Muscle layer of duodenum (tissue), 2 donors: ENCODE data around the gene RHBDD3.

ENCODE experiments used
- H3K27ac ChIP-seq: one replicate; pipeline ENCODE4 v1.7.0; 2013; ENCODE audit warnings: mild to moderate bottlenecking, low read length
- H3K27me3 ChIP-seq: one replicate; pipeline ENCODE4 v1.7.0; 2013; ENCODE audit warnings: low read depth, mild to moderate bottlenecking, control low read depth, low read length
- H3K36me3 ChIP-seq, 2 donors: one replicate each; pipeline ENCODE4 v1.7.0; 2013; ENCODE audit warnings: low read length in 2 of 2, control low read depth in 1 of 2, mild to moderate bottlenecking in 1 of 2; ENCODE audit not compliant: insufficient read depth in 2 of 2, control insufficient read depth in 1 of 2
- H3K4me1 ChIP-seq, 2 donors: one replicate each; pipeline ENCODE4 v1.7.0; 2013; ENCODE audit warnings: low read length in 2 of 2, mild to moderate bottlenecking in 2 of 2, control low read depth in 1 of 2, moderate library complexity in 1 of 2; ENCODE audit not compliant: insufficient read depth in 2 of 2, control insufficient read depth in 1 of 2
- H3K4me3 ChIP-seq, 2 donors: one replicate each; pipeline ENCODE4 v1.7.0; 2013; ENCODE audit warnings: low read length in 2 of 2, low read depth in 1 of 2, mild to moderate bottlenecking in 1 of 2
- H3K9me3 ChIP-seq, 2 donors: one replicate each; pipeline ENCODE4 v1.7.0; 2013; ENCODE audit warnings: low read length in 2 of 2, control low read depth in 1 of 2, mild to moderate bottlenecking in 1 of 2; ENCODE audit not compliant: control insufficient read depth in 1 of 2
- donor health status: healthy.

Gene RHBDD3

DNA sequence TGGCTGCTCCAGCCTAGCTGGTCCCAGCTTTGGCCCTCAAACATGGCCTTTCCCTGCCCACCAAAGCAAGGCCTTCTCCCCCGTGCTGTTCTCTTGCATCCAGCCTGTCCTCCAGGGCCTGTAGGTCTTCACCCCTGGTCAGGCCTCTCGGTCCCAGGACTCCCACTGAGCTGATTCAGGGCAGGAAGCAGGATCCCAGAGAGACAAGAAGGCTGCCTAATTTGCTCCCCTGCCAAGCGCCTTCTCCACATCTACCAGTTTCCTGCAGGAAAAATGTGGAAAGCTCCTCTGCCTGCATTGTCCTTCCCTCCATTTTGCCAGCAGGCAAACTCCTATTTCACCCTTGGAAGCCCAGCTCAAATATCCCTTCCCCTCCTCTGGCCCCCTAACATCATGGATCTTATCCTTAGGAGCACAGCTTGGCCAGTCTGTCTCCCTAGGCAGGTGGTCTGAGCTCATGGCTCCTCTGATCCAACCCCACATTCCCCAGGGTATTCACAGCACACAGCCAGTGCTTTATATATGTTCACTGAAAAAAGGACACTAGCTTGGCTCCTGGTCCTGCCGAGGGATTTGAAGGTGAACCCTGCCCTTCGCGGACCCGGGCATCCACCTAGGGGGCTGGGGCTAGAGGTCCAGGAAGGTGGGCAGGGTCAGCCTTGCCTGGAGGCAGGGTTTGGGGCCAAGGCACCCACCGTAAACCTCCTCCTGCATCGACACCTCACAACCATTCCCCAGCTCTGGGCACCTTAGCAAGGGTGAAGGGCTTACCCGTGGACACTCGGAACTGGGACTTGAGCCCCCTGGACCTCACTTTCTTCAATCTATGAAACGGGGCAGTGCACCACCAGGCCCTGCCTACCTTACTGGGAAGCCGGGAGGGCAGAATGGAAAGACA lies 968 bp downstream of the RHBDD3 start:
- Histone ChIP-seq H3K36me3 (peaks cover 8 to 24% of the 10 kb centered on the region in 2 donors), H3K9me3 (no peaks in the 10 kb centered on the region), H3K4me1 (peaks cover 37 to 39% of the 10 kb centered on the region in 2 donors), H3K27me3 (no peaks in the 10 kb centered on the region), H3K4me3 (peak overlapping the region; percentile 87 to 94), H3K27ac (peak overlapping the region; percentile 96)

DNA sequence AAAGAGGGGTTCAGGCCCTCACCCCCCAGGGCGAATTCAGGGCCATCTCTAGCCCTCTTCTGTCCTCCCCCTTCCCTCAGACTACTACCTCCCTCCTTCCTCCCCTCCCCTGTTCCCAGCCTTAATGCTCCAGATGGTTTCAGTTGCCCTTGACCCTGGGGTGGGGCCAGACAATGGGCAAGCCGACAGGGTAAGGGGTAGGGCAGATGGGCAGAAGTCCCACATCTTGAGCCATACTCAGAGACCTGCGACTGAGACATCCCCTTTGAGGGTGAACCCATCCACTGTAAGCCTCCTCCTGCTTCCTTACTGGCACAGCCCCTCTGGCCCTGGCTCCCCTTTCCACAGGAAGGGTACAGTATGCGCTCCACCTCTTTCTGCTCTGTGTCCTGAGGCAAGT lies 1.9 kb downstream of the RHBDD3 start:
- Histone ChIP-seq H3K9me3 (no peaks in the 10 kb centered on the region), H3K4me1 (peaks cover 28 to 32% of the 10 kb centered on the region in 2 donors), H3K27ac (no peak overlapping the region), H3K4me3 (no peak overlapping the region), H3K27me3 (no peaks in the 10 kb centered on the region), H3K36me3 (peaks cover 8 to 24% of the 10 kb centered on the region in 2 donors)

DNA sequence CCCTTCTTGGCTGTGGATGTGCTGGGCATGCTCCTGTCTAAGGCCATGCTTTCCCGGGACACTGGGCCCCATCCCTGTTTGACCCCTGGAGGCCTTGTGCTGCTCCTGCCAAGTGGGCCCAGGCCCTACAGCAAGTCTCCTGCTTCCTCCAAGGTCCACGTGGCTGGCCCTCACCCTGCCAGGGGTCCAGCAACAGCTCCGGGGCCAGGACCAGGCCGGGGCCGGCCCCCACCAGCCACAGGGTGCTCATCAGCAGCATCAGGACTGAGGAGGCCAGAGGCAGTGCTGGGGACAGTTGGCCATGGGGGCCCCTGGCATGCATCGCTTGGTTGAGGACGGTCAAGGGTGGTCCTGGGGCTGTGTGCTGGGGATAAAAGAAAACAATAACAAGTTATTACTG lies 2.5 kb downstream of the RHBDD3 start:
- no peak overlapping the region for H3K4me3 ChIP-seq
- no peak overlapping the region for H3K27ac ChIP-seq
- no peaks in the 10 kb centered on the region for H3K9me3 ChIP-seq
- peaks cover 22 to 28% of the 10 kb centered on the region in 2 donors for H3K4me1 ChIP-seq
- no peaks in the 10 kb centered on the region for H3K27me3 ChIP-seq
- H3K36me3 ChIP-seq: peaks cover 8 to 28% of the 10 kb centered on the region in 2 donors

DNA sequence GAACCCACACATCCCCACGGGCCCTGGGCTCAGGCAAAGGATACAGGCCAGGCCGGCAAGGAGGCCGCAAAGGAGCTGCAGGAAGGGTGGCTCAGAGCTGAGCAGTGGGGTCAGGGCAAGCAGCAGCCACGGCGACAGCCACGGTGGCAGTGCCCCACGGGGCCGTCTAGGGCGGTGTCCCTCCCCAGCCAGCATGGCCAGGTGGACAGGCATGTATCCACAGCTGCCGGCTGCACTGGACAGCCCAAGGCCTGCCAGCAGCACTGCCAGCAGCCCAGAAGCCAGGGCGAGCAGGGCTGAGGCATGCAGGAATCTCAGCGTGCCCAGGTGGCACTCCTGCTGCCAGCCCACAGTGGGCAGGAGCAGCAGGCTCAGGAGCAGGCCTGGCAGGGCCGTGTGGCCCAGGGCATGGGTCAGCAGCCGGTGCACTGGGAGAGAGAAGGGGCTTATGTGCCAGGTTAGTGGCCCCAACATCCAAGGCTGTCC lies 3.9 kb downstream of the RHBDD3 start:
- Histone ChIP-seq H3K4me3 (no peak overlapping the region), H3K27ac (no peak overlapping the region), H3K9me3 (no peaks in the 10 kb centered on the region), H3K36me3 (peaks cover 8 to 32% of the 10 kb centered on the region in 2 donors), H3K4me1 (peaks cover 12 to 15% of the 10 kb centered on the region in 2 donors), H3K27me3 (no peaks in the 10 kb centered on the region)

DNA sequence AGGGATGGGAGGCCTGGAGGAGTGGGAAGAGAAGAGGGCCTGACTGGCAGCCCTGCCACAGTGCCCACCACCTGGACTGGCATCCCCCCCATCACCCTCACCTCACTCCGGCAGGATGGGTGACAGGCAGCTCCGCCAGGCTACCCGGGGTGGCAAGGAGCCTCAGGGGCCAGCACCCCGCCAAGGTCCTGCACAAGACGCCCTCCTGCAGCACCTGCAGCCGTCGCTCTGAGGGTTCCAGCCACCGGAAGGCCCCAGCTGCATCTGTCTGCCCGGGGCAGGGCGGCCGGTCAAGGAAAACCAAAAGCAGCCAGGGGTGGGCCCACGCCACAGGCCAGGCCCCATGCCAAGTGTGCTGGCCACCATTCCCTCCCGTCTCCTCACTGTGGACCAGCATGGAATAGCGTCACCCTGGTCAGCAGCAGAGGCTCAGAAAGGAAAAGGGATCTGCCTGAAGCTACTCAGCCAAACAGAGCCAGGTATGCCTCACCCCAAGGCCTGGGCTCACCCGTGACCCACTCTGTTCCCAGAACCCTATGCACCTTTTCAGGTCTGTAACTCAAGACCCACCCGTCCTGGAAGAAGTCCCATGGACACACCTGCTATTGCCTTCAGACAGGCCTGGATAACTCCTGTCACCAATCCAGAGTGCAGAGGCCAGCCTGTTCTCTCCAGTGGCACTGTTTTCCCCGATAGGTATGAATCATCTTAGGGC lies 7.0 kb downstream of the RHBDD3 start:
- Histone ChIP-seq H3K4me1 (no peaks in the 10 kb centered on the region), H3K4me3 (no peak overlapping the region), H3K27me3 (no peaks in the 10 kb centered on the region), H3K36me3 (peaks cover 8 to 26% of the 10 kb centered on the region in 2 donors), H3K9me3 (no peaks in the 10 kb centered on the region), H3K27ac (no peak overlapping the region)

DNA sequence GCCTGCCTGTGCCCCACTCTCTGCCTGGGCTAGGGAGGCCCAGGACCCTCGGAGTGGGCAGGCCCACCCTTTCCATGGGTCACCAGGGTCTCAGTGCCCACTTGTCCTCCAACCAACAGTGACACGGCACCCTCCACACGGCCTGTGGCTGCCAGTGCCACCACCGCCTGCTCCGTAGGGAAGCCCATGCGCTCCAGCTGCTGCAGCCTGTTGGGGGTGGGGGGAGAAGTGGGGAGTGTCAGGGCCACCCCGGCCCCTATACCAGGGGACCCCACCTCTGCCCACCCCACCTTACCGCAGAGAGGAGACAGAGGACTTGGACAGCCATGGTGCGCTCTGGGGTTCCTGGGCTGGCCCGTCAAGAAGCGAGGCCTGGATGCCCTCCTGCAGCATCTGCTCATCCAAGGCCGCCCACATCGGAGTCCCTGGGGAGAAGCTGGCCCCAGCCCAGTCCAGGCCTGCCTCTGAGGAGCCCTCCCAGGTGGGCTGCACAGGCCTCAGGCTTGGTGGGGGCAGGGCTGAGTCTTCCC lies 7.7 kb downstream of the RHBDD3 start:
- no peaks in the 10 kb centered on the region for H3K4me1 ChIP-seq
- H3K27me3 ChIP-seq: no peaks in the 10 kb centered on the region
- H3K36me3 ChIP-seq: peaks cover 5 to 21% of the 10 kb centered on the region in 2 donors
- no peak overlapping the region for H3K27ac ChIP-seq
- no peak overlapping the region for H3K4me3 ChIP-seq
- no peaks in the 10 kb centered on the region for H3K9me3 ChIP-seq

DNA sequence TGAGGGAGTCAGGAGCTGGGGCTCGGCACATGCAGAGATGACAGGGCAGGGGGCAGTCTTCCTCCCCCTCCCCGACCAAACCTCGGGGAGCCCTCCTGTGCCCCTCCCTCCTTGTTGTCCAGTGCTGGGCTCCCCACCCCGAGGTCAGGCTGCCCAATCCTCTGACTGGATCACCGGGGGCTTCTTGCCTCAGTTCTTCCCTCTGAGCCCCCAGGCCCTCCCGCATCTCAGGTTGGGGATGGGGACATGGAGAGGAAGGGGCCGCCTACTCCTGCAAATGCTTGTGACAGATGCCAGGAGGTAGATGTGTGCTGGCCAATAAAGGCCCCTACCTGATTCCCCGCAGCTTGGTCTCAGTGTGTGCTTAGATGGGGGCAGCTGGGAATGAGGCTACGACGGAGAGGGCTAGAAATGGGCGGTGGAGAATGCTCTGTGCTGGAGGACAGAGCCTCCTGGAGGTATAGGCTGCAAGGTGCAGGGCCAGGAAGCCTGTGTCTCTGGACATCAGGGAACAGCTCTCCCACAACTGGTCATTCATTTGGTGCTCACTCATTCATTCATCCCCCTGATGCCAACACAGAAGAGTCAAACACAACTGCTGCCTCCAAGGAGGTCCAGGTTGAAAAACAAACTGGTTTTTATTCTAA lies 8.4 kb downstream of the RHBDD3 start:
- Histone ChIP-seq H3K27ac (no peak overlapping the region), H3K27me3 (no peaks in the 10 kb centered on the region), H3K36me3 (peaks cover 3 to 17% of the 10 kb centered on the region in 2 donors), H3K4me3 (no peak overlapping the region), H3K9me3 (no peaks in the 10 kb centered on the region), H3K4me1 (no peaks in the 10 kb centered on the region)

DNA sequence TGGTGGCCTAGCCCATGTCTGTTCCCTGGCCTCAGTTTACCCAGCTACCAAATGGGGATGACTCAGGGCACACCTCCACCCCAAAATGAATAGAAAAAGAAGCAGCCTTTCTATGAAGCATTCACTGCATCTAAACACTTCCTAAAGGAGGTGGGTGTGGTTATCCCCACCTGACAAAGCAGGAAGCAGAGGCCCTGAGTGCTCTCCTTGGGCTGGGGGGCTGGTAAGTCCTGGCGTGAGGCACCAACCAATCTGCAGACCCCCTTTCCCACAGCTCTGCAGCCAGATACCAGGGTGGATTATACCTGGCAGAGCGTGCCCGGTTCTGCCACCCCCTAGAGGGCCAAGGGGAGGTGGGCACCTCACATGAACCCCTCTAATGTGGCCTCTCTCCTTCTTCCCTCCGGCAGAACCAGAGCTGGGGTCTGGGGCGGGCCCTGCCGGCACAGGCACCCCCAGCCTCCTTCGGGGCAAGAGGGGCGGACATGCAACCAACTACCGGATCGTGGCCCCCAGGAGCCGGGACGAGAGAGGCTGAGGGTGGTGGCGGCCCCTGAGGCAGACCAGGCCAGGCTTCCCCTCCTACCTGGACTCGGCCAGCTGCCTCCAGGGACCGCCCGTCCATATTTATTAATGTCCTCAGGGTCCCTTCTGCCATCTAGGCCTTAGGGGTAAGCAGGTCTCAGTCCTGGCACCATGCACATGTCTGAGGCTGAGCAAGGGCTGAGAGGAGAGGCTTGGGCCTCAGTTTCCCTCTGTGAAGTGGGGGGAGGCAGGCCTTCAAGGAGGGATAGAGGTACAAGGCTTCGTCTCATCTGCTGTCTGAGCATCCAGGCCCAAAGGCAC lies 9.2 kb downstream of the RHBDD3 start:
- Histone ChIP-seq H3K36me3 (peaks cover 0 to 10% of the 10 kb centered on the region in 2 donors), H3K27me3 (no peaks in the 10 kb centered on the region), H3K9me3 (no peaks in the 10 kb centered on the region), H3K4me3 (no peak overlapping the region), H3K4me1 (no peaks in the 10 kb centered on the region), H3K27ac (no peak overlapping the region)

DNA sequence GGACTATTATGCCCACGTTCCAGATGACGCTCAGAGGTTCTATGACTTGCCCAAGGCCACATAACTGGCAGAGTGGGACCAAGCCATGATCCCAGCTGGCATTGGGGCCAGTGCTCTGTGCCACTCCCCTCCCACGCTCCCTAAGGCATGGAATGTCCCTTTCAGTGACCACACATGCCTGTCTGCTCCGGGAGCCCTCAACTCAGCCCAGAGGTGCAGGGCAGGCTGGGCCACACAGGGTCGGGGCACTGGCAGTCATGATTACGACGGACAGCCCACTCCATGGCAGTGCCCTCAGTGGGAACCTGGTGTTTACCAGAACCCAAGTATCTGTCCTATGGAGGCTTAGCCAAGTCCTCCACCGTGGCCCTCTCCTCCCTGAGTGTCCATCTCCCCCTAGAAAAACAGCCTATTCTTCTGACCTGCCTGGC lies 10.0 kb downstream of the RHBDD3 start:
- H3K4me3 ChIP-seq: no peak overlapping the region
- no peaks in the 10 kb centered on the region for H3K9me3 ChIP-seq
- no peaks in the 10 kb centered on the region for H3K27me3 ChIP-seq
- H3K27ac ChIP-seq: no peak overlapping the region
- peaks cover 0 to 8% of the 10 kb centered on the region in 2 donors for H3K36me3 ChIP-seq
- H3K4me1 ChIP-seq: no peaks in the 10 kb centered on the region

DNA sequence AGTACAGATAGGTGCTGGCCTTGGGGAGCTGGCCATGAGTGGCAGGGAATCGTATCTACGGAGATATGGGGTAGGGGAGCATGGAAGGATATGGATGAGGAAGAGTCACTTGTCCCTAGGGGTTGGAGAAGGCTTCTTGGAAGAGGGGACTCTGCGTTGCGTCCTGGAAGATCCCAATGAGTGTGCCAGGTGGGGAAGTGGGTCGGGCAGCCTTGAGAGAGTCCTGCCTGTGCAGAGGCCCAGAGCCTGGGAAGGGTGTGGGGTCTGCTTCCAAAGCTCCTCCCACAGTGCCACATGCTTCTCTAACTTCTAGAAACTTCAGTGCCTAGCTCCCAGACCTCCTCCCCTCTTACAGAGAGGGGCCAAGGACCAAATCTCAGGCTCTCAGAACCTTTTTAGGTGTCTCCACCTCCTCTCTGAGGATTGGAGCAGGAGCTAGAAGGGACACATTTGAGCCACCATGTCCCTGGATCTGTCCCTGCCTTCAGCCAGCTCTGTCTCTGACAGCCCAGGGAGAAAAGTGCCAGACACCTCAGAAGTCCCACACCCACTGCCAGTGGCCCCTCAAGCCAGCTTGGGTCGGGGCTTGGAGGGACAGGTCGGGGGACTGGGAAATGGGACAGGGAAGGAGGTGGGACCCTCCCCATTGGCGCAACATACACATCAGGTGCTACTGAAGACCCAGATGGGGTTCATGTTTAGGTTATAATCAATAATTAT lies 11.0 kb downstream of the RHBDD3 start:
- peaks cover 0 to 8% of the 10 kb centered on the region in 2 donors for H3K36me3 ChIP-seq
- no peaks in the 10 kb centered on the region for H3K9me3 ChIP-seq
- H3K27ac ChIP-seq: no peak overlapping the region
- no peaks in the 10 kb centered on the region for H3K27me3 ChIP-seq
- H3K4me1 ChIP-seq: no peaks in the 10 kb centered on the region
- H3K4me3 ChIP-seq: no peak overlapping the region
